HepG2 (cell line): Measurements from ENCODE around the gene PHF3. TPM values are rescaled to one million over a fixed set of nuclear protein-coding genes. Genes with fewer than 3 reads are reported as not detected.
A peak's percentile ranks its signal among the peaks of the same experiment; 100 is the strongest.

ENCODE experiments used
- CERS6 ChIP-seq: sonication (generic); formaldehyde crosslinking; IDR thresholded peaks from 2 replicates; pipeline ENCODE4 v1.5.0; 2020; ENCODE audit warnings: missing genetic modification reagents
- ELF3 ChIP-seq: IDR thresholded peaks from 2 replicates; pipeline ENCODE4 v1.6.1; 2016; ENCODE audit warnings: missing genetic modification reagents, missing compliant biosample characterization
- FOXJ3 ChIP-seq: sonication (generic); formaldehyde crosslinking; IDR thresholded peaks from 2 replicates; pipeline ENCODE4 v1.4.0; 2020; ENCODE audit warnings: missing genetic modification reagents, mild to moderate bottlenecking, borderline replicate concordance
- FOXP1 ChIP-seq, 2 experiments: fragments of 450-650 bp in 1 of 2; IDR thresholded peaks; 2 replicates each; pipeline ENCODE4 v1.6.1; 2017 to 2018; ENCODE audit warnings: antibody characterized with exemption in 1 of 2
- JUN ChIP-seq: sonication (generic); formaldehyde crosslinking; IDR thresholded peaks from 2 replicates; pipeline ENCODE4 v1.4.0; 2020; ENCODE audit warnings: mild to moderate bottlenecking, missing genetic modification reagents
- MAFF ChIP-seq: IDR thresholded peaks from 2 replicates; pipeline ENCODE4 v1.6.1; 2011; ENCODE audit warnings: low read depth, low read length, improper control_type of control experiment
- PAWR ChIP-seq: sonication (generic); formaldehyde crosslinking; IDR thresholded peaks from 2 replicates; pipeline ENCODE4 v1.4.0; 2020; ENCODE audit warnings: missing genetic modification reagents, mild to moderate bottlenecking, borderline replicate concordance
- PLRG1 ChIP-seq: fragments of 450-650 bp; conservative IDR thresholded peaks from 2 replicates; pipeline ENCODE4 v1.6.1; 2016
- RBFOX2 ChIP-seq: fragments of 200-400 bp; formaldehyde crosslinking; IDR thresholded peaks from 2 replicates; pipeline ENCODE4 v1.6.1; 2017; ENCODE audit warnings: low read depth, mild to moderate bottlenecking, low read length
- SOX6 ChIP-seq, 2 experiments: fragments of 450-650 bp in 1 of 2; sonication (generic) in 1 of 2; formaldehyde crosslinking in 1 of 2; IDR thresholded peaks; 2 replicates each; pipeline versions ENCODE4 v1.4.0 to v1.6.1; 2017 to 2020; ENCODE audit warnings: antibody characterized with exemption in 1 of 2, mild to moderate bottlenecking in 1 of 2, missing genetic modification reagents in 1 of 2
- TBX3 ChIP-seq: fragments of 450-650 bp; IDR thresholded peaks from 2 replicates; pipeline ENCODE4 v1.6.1; 2017; ENCODE audit warnings: antibody characterized with exemption, mild to moderate bottlenecking, inconsistent platforms, borderline replicate concordance
- TEAD3 ChIP-seq: optimal IDR thresholded peaks from 2 replicates; pipeline ENCODE3; 2016; ENCODE audit warnings: borderline replicate concordance
- THAP7 ChIP-seq: sonication (generic); formaldehyde crosslinking; IDR thresholded peaks from 2 replicates; pipeline ENCODE4 v1.8.1; 2023; ENCODE audit warnings: mild to moderate bottlenecking, missing genetic modification reagents
- YEATS4 ChIP-seq: sonication (generic); formaldehyde crosslinking; IDR thresholded peaks from 2 replicates; pipeline ENCODE4 v1.4.0; 2020; ENCODE audit warnings: missing genetic modification reagents, borderline replicate concordance
- ZBTB21 ChIP-seq: sonication (generic); formaldehyde crosslinking; IDR thresholded peaks from 2 replicates; pipeline ENCODE4 v1.4.0; 2020; ENCODE audit warnings: missing genetic modification reagents
- ZBTB8A ChIP-seq: sonication (generic); formaldehyde crosslinking; IDR thresholded peaks from 2 replicates; pipeline ENCODE4 v1.4.0; 2020; ENCODE audit warnings: mild to moderate bottlenecking, low read depth, missing genetic modification reagents, borderline replicate concordance
- ZNF234 ChIP-seq: sonication (generic); formaldehyde crosslinking; conservative IDR thresholded peaks from 2 replicates; pipeline ENCODE4 v1.5.1; 2020; ENCODE audit warnings: mild to moderate bottlenecking, missing genetic modification reagents
- ZNF317 ChIP-seq: sonication (generic); formaldehyde crosslinking; IDR thresholded peaks from 2 replicates; pipeline ENCODE4 v1.5.0; 2020; ENCODE audit warnings: mild to moderate bottlenecking, missing genetic modification reagents
- ZNF337 ChIP-seq: sonication (generic); formaldehyde crosslinking; IDR thresholded peaks from 2 replicates; pipeline ENCODE4 v1.5.1; 2020; ENCODE audit warnings: missing genetic modification reagents, low read depth, mild to moderate bottlenecking, borderline replicate concordance
- ZNF503 ChIP-seq: sonication (generic); formaldehyde crosslinking; IDR thresholded peaks from 2 replicates; pipeline ENCODE4 v1.4.0; 2020; ENCODE audit warnings: missing genetic modification reagents
- ZNF572 ChIP-seq: sonication (generic); formaldehyde crosslinking; IDR thresholded peaks from 2 replicates; pipeline ENCODE4 v1.5.1; 2020; ENCODE audit warnings: mild to moderate bottlenecking, missing genetic modification reagents
- ZNF674 ChIP-seq: sonication (generic); formaldehyde crosslinking; IDR thresholded peaks from 2 replicates; pipeline ENCODE4 v1.5.0; 2020; ENCODE audit warnings: low read depth, mild to moderate bottlenecking, missing genetic modification reagents
- ZNF841 ChIP-seq: sonication (generic); formaldehyde crosslinking; IDR thresholded peaks from 2 replicates; pipeline ENCODE4 v1.8.1; 2023; ENCODE audit warnings: missing genetic modification reagents, borderline replicate concordance
- ZSCAN30 ChIP-seq: sonication (generic); formaldehyde crosslinking; IDR thresholded peaks from 2 replicates; pipeline ENCODE4 v1.5.0; 2020; ENCODE audit warnings: mild to moderate bottlenecking, missing genetic modification reagents
- polyA plus RNA-seq, 8 experiments: library from polyadenylated mRNA; depleted of rRNA in 3 of 8; stranded (reverse) in 7 of 8; unstranded in 1 of 8; fragments of >200 nt; fragmentation: Illumina TruSeq in 4 of 8; extraction: Trizol in 4 of 8; gene quantifications; 2 replicates each; pipeline versions ENCODE4 v1.2.1 to v1.2.3, GENCODE V29; 2011 to 2016; ENCODE audit warnings: low read depth in 4 of 8, missing spikeins in 1 of 8, mixed read lengths in 1 of 8; ENCODE audit not compliant: insufficient read depth in 1 of 8
- total RNA-seq, 5 experiments: library from RNA; depleted of rRNA; stranded (reverse); fragments of >200 nt; fragmentation: Illumina TruSeq; extraction: Trizol; gene quantifications; 2 replicates each; pipeline ENCODE4 v1.2.3, GENCODE V29; 2016; ENCODE audit warnings: low read depth in 1 of 5
- TF ChIP-seq, protein P1 (sequence below): sonication (generic); formaldehyde crosslinking; IDR thresholded peaks from 2 replicates; pipeline ENCODE4 v1.5.1; 2020; ENCODE audit warnings: missing genetic modification reagents, mild to moderate bottlenecking, borderline replicate concordance
- TF ChIP-seq, protein P2 (sequence below): IDR thresholded peaks from 2 replicates; pipeline ENCODE4 v1.6.1; 2016; ENCODE audit warnings: missing compliant biosample characterization, missing genetic modification reagents, borderline replicate concordance

Gene PHF3
- total and polyA plus RNA-seq, 2 of the 13 experiments (the other 11 are each of a cell fraction or from before 2014, with no cell fraction given) = 19.8 to 70.4 TPM

DNA sequence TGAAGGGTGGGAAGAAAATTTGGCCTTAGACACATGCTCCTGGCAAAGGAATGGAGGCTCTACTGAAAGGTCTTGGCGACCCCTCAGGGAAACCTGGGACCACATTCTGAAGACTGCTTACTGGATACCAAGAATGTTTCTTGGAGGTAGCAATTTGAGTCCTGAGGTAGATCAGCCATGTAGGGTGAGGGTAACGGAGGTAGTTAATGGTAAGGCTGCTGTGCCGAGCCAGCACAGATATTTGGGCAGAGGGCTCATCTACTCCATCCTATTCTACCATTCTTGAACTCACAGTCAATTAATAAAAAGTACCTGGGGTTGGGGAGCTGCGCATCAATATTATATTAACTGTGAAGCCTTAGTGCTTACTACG, 401 bp upstream of the PHF3 start (continued):
- TF ChIP-seq, protein P1, sequence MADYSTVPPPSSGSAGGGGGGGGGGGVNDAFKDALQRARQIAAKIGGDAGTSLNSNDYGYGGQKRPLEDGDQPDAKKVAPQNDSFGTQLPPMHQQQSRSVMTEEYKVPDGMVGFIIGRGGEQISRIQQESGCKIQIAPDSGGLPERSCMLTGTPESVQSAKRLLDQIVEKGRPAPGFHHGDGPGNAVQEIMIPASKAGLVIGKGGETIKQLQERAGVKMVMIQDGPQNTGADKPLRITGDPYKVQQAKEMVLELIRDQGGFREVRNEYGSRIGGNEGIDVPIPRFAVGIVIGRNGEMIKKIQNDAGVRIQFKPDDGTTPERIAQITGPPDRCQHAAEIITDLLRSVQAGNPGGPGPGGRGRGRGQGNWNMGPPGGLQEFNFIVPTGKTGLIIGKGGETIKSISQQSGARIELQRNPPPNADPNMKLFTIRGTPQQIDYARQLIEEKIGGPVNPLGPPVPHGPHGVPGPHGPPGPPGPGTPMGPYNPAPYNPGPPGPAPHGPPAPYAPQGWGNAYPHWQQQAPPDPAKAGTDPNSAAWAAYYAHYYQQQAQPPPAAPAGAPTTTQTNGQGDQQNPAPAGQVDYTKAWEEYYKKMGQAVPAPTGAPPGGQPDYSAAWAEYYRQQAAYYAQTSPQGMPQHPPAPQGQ (CRISPR knock-in tag) = no peak
- TF ChIP-seq ZNF503 (CRISPR knock-in tag) (no peak), ZNF841 (no peak), ZBTB21 (CRISPR knock-in tag) (no peak), ELF3 (CRISPR knock-in tag) (no peak), YEATS4 (no peak), ZNF337 (CRISPR knock-in tag) (no peak), PLRG1 (no peak), SOX6 (IDR thresholded peaks at IDR 0.05) (no peak), SOX6 (CRISPR knock-in tag; IDR thresholded peaks at IDR 0.05) (no peak), TBX3 (no peak), ZSCAN30 (CRISPR knock-in tag) (no peak), MAFF (no peak), ZNF317 (0 out of 2 replicates have a peak, but pooled peaks have one; percentile 14), PAWR (0 out of 2 replicates have a peak, but pooled peaks have one; percentile 3), ZNF674 (no peak), ZNF234 (CRISPR knock-in tag) (no peak), FOXJ3 (CRISPR knock-in tag) (0 out of 2 replicates have a peak, but pooled peaks have one; percentile 1), ZNF572 (CRISPR knock-in tag) (no peak), THAP7 (no peak), JUN (CRISPR knock-in tag) (no peak), ZBTB8A (CRISPR knock-in tag) (0 out of 2 replicates have a peak, but pooled peaks have one; percentile 13), RBFOX2 (no peak), TEAD3 (CRISPR knock-in tag) (no peak), CERS6 (CRISPR knock-in tag) (no peak), FOXP1 (IDR thresholded peaks at IDR 0.05) (no peak), FOXP1 (CRISPR knock-in tag; IDR thresholded peaks at IDR 0.05) (no peak)
- TF ChIP-seq, protein P2, sequence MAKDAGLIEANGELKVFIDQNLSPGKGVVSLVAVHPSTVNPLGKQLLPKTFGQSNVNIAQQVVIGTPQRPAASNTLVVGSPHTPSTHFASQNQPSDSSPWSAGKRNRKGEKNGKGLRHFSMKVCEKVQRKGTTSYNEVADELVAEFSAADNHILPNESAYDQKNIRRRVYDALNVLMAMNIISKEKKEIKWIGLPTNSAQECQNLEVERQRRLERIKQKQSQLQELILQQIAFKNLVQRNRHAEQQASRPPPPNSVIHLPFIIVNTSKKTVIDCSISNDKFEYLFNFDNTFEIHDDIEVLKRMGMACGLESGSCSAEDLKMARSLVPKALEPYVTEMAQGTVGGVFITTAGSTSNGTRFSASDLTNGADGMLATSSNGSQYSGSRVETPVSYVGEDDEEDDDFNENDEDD (CRISPR knock-in tag) = no peak
